OCI-LY7 (cell line): ENCODE data around the gene CRIP1.

Experiments
- CTCF ChIP-seq: fragments of 200-600 bp; sonication (generic); conservative IDR thresholded peaks from 2 replicates; pipeline ENCODE4 v1.5.1; 2014; ENCODE audit warnings: mild to moderate bottlenecking, antibody characterized with exemption, low read length, moderate library complexity, mixed read lengths
- EZH2phosphoT487 ChIP-seq: fragments of 200-600 bp; sonication (generic); IDR thresholded peaks from 2 replicates; pipeline ENCODE4 v1.6.1; 2018; ENCODE audit warnings: low read depth, borderline replicate concordance, mild to moderate bottlenecking, mixed run types, antibody characterized with exemption, low read length, moderate library complexity, mixed read lengths

- TF ChIP-seq CTCF (no peak), EZH2phosphoT487 (no peak)
Observed at GRCh38 chr14:105453847-105454246, 32.8 kb upstream of the CRIP1 start.
